Endothelial cell of umbilical vein (primary cell): ENCODE measurements around the gene SMCHD1.

Experiments used
- CTCF ChIP-seq, 2 donors: IDR thresholded peaks; 1 replicate in 1 of 2; 2 replicates in 1 of 2; pipeline ENCODE4 v1.5.1; 2011; ENCODE audit warnings: low read length in 2 of 2, mild to moderate bottlenecking in 2 of 2, moderate library complexity in 2 of 2, control low read depth in 1 of 2, inconsistent platforms in 1 of 2, low read depth in 1 of 2; ENCODE audit not compliant: insufficient read depth in 1 of 2; ENCODE audit errors: extremely low read depth in 1 of 2
- EZH2 ChIP-seq: IDR thresholded peaks from 2 replicates; pipeline ENCODE4 v1.6.1; 2012; ENCODE audit warnings: borderline replicate concordance, low read depth, mild to moderate bottlenecking, moderate library complexity, low read length, inconsistent platforms; ENCODE audit not compliant: severe bottlenecking
- GATA2 ChIP-seq: IDR thresholded peaks from 2 replicates; pipeline ENCODE4 v1.7.0; 2011; ENCODE audit warnings: low read depth, mild to moderate bottlenecking, moderate library complexity, mixed read lengths, low read length; ENCODE audit not compliant: insufficient read length, insufficient read depth
- JUN ChIP-seq: IDR thresholded peaks from 2 replicates; pipeline ENCODE4 v1.6.1; 2011; ENCODE audit warnings: borderline replicate concordance, low read depth; ENCODE audit not compliant: insufficient read length, insufficient read depth
- MAX ChIP-seq: IDR thresholded peaks from 2 replicates; pipeline ENCODE4 v1.6.1; 2011; ENCODE audit not compliant: insufficient read depth, insufficient read length
- MYC ChIP-seq: IDR thresholded peaks from one replicate; pipeline ENCODE4 v1.6.1; 2011; ENCODE audit warnings: mild to moderate bottlenecking, low read depth, low read length
- POLR2A ChIP-seq: IDR thresholded peaks from 2 replicates; pipeline ENCODE4 v1.6.1; 2012; ENCODE audit warnings: low read depth, mild to moderate bottlenecking, control low read depth, low read length
- POLR2AphosphoS5 ChIP-seq: IDR thresholded peaks from 2 replicates; pipeline ENCODE4 v1.6.1; 2012; ENCODE audit warnings: low read depth, mild to moderate bottlenecking, control low read depth, low read length, moderate library complexity; ENCODE audit not compliant: insufficient read depth

- TF ChIP-seq EZH2 (no peak), CTCF (IDR thresholded peaks at IDR 0.05; ENCODE audit: extremely low read depth in 1 of 2, insufficient read depth in 1 of 2, low read depth in 1 of 2, low read length in 2 of 2) (no peak), POLR2AphosphoS5 (no peak), POLR2A (no peak), MYC (no peak), MAX (no peak), JUN (no peak), GATA2 (no peak)
Observed at GRCh38 chr18:2687390-2688001, 32.0 kb downstream of the SMCHD1 start.
